Astrocyte of the cerebellum (primary cell): ENCODE measurements around the gene MICAL3.
"Not testable (repeated sequence)": the region's sequence is repeated elsewhere in the genome, so short reads cannot be mapped to it uniquely, and the experiment has no call there.

Experiments
- DNase-seq: peaks from one replicate; pipeline ENCODE4 v3.0.0-alpha.2; 2011; ENCODE audit warnings: low read depth
- H3K4me3 ChIP-seq: 2 replicates; pipeline ENCODE4 v1.5.1; 2011; ENCODE audit warnings: mild to moderate bottlenecking, low read depth, low read length, moderate library complexity
- in situ Hi-C: cut with HindIII; loops from 2 replicates; pipeline ENCODE4 v1.10.0; 2017; ENCODE audit warnings: low sequenced_read_pairs
- TF ChIP-seq, protein P1 (sequence below): IDR thresholded peaks from 2 replicates; pipeline ENCODE4 v1.5.1; 2012; ENCODE audit warnings: low read length, low read depth, moderate library complexity, mild to moderate bottlenecking; ENCODE audit errors: missing control alignments

MICAL3 gene

DNA sequence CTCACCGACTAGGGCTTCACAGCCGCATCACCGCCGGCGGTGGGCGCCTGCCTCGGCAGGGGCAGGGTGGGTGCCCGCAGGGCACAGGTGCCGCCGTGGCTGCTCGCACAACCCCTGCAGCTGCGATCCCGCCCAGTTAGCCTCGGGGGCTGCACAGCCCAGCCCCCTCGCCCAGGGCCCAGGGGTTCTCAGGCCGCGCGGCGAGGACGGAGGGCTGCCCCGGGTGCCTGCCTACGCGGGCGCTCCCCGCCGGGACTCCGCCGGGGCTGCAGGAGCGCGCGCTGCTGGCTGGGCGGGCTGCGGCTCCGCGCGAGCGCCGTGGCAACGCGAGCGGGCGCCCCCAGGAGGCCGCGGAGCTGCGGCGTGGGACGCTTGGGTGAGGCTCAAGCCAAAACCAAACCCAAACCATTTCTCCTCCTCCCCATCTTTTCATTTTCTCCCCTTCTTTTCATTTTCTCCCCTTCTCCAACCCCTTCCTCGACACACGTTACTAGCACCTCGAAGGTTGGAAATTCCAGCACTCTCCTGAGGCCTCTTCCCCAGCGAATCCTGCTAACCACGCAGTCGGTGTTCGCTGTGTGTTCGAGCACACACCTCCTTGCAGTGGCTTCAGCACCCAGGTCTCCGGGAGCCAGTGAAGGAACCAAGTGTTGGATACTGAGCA lies at the start of gene MICAL3:
Gene MICAL3, minus strand, starts transcription at position 286 of the 664 bp plus-strand sequence. CDS start 117,749 bp downstream, outside the sequence.
- peak within 1 kb of the TSS; percentile 55 for H3K4me3 ChIP-seq
- DNase-seq, result no peak
- TF ChIP-seq, protein P1, sequence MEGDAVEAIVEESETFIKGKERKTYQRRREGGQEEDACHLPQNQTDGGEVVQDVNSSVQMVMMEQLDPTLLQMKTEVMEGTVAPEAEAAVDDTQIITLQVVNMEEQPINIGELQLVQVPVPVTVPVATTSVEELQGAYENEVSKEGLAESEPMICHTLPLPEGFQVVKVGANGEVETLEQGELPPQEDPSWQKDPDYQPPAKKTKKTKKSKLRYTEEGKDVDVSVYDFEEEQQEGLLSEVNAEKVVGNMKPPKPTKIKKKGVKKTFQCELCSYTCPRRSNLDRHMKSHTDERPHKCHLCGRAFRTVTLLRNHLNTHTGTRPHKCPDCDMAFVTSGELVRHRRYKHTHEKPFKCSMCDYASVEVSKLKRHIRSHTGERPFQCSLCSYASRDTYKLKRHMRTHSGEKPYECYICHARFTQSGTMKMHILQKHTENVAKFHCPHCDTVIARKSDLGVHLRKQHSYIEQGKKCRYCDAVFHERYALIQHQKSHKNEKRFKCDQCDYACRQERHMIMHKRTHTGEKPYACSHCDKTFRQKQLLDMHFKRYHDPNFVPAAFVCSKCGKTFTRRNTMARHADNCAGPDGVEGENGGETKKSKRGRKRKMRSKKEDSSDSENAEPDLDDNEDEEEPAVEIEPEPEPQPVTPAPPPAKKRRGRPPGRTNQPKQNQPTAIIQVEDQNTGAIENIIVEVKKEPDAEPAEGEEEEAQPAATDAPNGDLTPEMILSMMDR, result peak; percentile 59
- in situ Hi-C loops, result no loop called here

DNA sequence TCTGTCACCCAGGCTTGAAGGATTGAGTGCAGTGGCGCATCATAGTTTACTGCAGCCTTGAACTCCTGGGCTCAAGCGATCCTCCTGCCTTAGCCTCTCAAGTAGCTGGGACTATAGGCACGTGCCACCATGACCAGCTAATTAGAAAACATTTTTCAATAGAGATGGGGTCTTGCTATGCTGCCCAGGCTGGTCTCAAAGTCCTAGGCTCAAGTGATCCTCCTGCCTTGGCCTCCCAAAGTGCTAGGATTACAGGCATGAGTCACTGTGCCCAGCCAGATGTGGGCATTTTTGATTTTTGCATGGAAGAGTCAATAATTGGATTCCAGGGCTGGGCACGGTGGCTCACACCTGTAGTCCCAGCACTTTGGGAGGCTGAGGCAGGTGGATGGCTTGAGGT lies 49.6 kb upstream of the MICAL3 start:
- in situ Hi-C loops, DNase-seq, H3K4me3 ChIP-seq: not testable (repeated sequence)

DNA sequence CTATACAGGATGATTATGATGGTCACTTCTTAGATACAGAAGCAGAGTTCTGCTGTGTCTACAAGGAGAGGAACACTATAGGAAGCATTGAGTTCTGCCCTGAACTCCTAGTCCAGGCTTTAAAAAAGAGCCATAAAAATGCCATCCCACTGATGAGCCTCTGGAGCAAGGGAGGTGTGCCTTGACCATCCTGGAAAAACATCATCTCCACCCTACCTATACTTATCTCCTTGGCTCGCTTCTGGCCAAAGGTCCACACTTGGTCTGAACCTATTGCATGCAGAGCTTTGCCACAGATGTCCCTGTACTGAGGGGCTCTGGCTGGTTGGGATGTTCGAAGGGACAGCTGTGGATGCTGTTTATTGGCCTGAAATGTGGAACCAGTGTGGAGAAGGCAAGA lies 49.1 kb upstream of the MICAL3 start:
- no peak for DNase-seq
- in situ Hi-C loops, result no loop called here
- no peak overlapping the region for H3K4me3 ChIP-seq
- TF ChIP-seq, protein P1, result no peak

- in situ Hi-C loops, result no loop called here
- H3K4me3 ChIP-seq, result no peak overlapping the region
Observed at GRCh38 chr22:18071968-18072310, 47.6 kb upstream of the MICAL3 start.

DNA sequence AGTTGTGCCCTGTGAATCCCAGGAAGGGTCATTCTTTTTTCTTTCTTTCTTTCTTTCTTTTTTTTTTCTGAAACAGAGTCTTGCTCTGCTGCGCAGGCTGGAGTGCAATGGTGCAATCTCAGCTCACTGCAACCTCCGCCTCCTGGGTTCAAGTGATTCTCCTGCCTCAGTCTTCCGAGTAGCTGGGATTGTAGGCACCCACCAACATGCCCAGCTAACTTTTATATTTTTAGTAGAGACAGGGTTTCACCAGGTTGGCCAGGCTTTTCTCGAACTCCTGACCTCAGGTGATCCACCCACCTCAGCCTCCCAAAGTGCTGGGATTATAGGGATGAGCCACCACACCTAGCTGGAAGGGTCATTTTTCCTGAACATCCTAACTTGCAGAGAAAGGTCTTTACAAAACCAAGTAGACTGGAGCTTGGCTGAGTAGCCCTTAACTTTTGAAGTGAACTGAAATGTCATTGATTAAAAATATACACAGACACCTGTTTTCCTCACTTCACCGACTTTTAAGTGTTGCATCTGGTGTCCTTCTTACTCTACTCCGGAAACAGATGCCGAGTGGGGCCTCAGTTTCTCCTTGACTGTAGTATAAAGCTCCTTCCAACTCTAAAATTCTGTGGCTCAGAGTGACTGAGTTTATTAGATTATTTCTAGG lies 47.1 kb upstream of the MICAL3 start:
- in situ Hi-C loops, H3K4me3 ChIP-seq, DNase-seq: not testable (repeated sequence)

More at GRCh38 chr22:18071968-18072310, 47.6 kb upstream of the MICAL3 start:
- TF ChIP-seq, protein P1, result no peak
- no peak for DNase-seq

- DNase-seq, result no peak
- H3K4me3 ChIP-seq, result no peak overlapping the region
- in situ Hi-C loops, result no loop called here
- TF ChIP-seq, protein P1, result peak; percentile 25
Observed at GRCh38 chr22:18070556-18071306, 46.4 kb upstream of the MICAL3 start.

GRCh38 chr22:18070041-18070440 lies 45.7 kb upstream of the MICAL3 start:
- in situ Hi-C loops, result no loop called here
- H3K4me3 ChIP-seq, result no peak overlapping the region
- TF ChIP-seq, protein P1, result no peak
- no peak for DNase-seq
